Activated B cell treated with CpG ODN at 0.5 μM for 24 hours (primary cell): ENCODE measurements around the gene PRRC2C. TPM values are rescaled to one million over a fixed set of nuclear protein-coding genes. Genes with fewer than 3 reads are reported as not detected.

Source experiments
- ATAC-seq: fragments of 200-7000 bp; cut with Tn5 transposase; one replicate; pipeline ENCODE4 v1.10.0; 2021; ENCODE audit warnings: low read depth, mild to moderate bottlenecking, moderate library complexity
- CTCF ChIA-PET: fragments of 350-600 bp; sonication (Branson Sonifier 250); formaldehyde crosslinking; loops from one replicate; lab custom pipeline; 2021; ENCODE audit warnings: antibody characterized with exemption; lab: Charles Lee
- POLR2A ChIA-PET: fragments of 350-600 bp; sonication (Branson Sonifier 250); formaldehyde crosslinking; loops from one replicate; lab custom pipeline; 2021; ENCODE audit warnings: antibody characterized with exemption; lab: Charles Lee
- DNase-seq: peaks from one replicate; pipeline ENCODE4 v3.0.0; 2022
- H3K27ac Mint-ChIP-seq: one replicate; pipeline ENCODE4 v1.8.0; 2020; ENCODE audit warnings: mixed read lengths
- H3K27me3 Mint-ChIP-seq: one replicate; pipeline ENCODE4 v1.8.0; 2021; ENCODE audit warnings: mixed read lengths
- H3K36me3 Mint-ChIP-seq: one replicate; pipeline ENCODE4 v1.8.0; 2021; ENCODE audit warnings: low read depth, mixed read lengths
- H3K4me1 Mint-ChIP-seq: one replicate; pipeline ENCODE4 v1.8.0; 2021; ENCODE audit warnings: mixed read lengths
- H3K4me3 Mint-ChIP-seq: one replicate; pipeline ENCODE4 v1.8.0; 2020; ENCODE audit warnings: mild to moderate bottlenecking, mixed read lengths
- H3K9me3 Mint-ChIP-seq: one replicate; pipeline ENCODE4 v1.8.0; 2020; ENCODE audit warnings: mixed read lengths
- CTCF ChIP-seq: fragments of 200-600 bp; IDR thresholded peaks from one replicate; pipeline ENCODE4 v1.8.0; 2022; ENCODE audit warnings: antibody characterized with exemption, mild to moderate bottlenecking
- intact Hi-C: fragments of 100-400 bp; cut with micrococcal nuclease; formaldehyde crosslinking; loops from one replicate; pipeline ENCODE4 v1.15.1; 2024
- total RNA-seq: library from RNA; stranded (reverse); gene quantifications from 2 replicates; pipeline ENCODE4 v1.2.3, GENCODE V29; 2022

The PRRC2C gene
- total RNA-seq, 1 donor from 2014 or later: 272 TPM

- Mint-ChIP-seq H3K4me3 (no peak overlapping the region), H3K27me3 (peaks cover 6% of the 10 kb centered on the region), H3K4me1 (no peaks in the 10 kb centered on the region), H3K36me3 (no peaks in the 10 kb centered on the region), H3K9me3 (peaks cover 3% of the 10 kb centered on the region), H3K27ac (no peak overlapping the region)
- no peak for TF ChIP-seq CTCF
- POLR2A ChIA-PET: no interaction called here
- DNase-seq: no peak
- CTCF ChIA-PET: no interaction called here
- no peak for ATAC-seq
- intact Hi-C loops: no loop called here
Measured at GRCh38 chr1:171472183-171472647, 13.1 kb upstream of the PRRC2C start.

GRCh38 chr1:171476829-171477228 is 8.5 kb upstream of the PRRC2C start:
- no peaks in the 10 kb centered on the region for H3K36me3 Mint-ChIP-seq
- DNase-seq (no peak), ATAC-seq (no peak)
- no peak overlapping the region for H3K27ac Mint-ChIP-seq
- ChIA-PET POLR2A (interaction anchor here (0.7 kb wide), 1 partner anchor 64 kb away, joined by 3 read pairs; no protein-coding TSS in a partner anchor), CTCF (no interaction called here)
- H3K9me3 Mint-ChIP-seq: peaks cover 3% of the 10 kb centered on the region
- no peak overlapping the region for H3K4me3 Mint-ChIP-seq
- intact Hi-C loops: no loop called here
- no peak for TF ChIP-seq CTCF
- H3K4me1 Mint-ChIP-seq: no peaks in the 10 kb centered on the region
- H3K27me3 Mint-ChIP-seq: peaks cover 6% of the 10 kb centered on the region

GRCh38 chr1:171477804-171478203 is 7.5 kb upstream of the PRRC2C start:
- Mint-ChIP-seq H3K4me3 (no peak overlapping the region), H3K27ac (no peak overlapping the region), H3K4me1 (no peaks in the 10 kb centered on the region), H3K36me3 (no peaks in the 10 kb centered on the region), H3K9me3 (peaks cover 3% of the 10 kb centered on the region), H3K27me3 (peaks cover 6% of the 10 kb centered on the region)
- CTCF ChIA-PET: no interaction called here
- no peak for TF ChIP-seq CTCF
- POLR2A ChIA-PET: no interaction called here
- intact Hi-C loops: no loop called here
- DNase-seq: no peak
- no peak for ATAC-seq

- peaks cover 1% of the 10 kb centered on the region for H3K36me3 Mint-ChIP-seq
- intact Hi-C loops: loop anchor here (10.0 kb wide), 4 partner anchors 235 to 1995 kb away; partner anchors contain the start of genes FMO1, KIFAP3 and SLC19A2
- CTCF ChIA-PET: no interaction called here
Measured at GRCh38 chr1:171480035-171480434, 5.3 kb upstream of the PRRC2C start.

More at GRCh38 chr1:171480035-171480434, 5.3 kb upstream of the PRRC2C start:
- no peak for DNase-seq
- Mint-ChIP-seq H3K4me3 (no peak overlapping the region), H3K27ac (no peak overlapping the region), H3K4me1 (peaks cover 10% of the 10 kb centered on the region), H3K9me3 (no peaks in the 10 kb centered on the region), H3K27me3 (no peaks in the 10 kb centered on the region)
- POLR2A ChIA-PET: no interaction called here
- no peak for TF ChIP-seq CTCF
- no peak for ATAC-seq
